ENCODE data around the gene STIM2. TPM values are rescaled to one million over a fixed set of nuclear protein-coding genes. Genes with fewer than 3 reads are reported as not detected.

The STIM2 gene
- total RNA-seq, 4 donors from 2014 or later: 17.2 to 71.4 (median 20.7) TPM

DNA sequence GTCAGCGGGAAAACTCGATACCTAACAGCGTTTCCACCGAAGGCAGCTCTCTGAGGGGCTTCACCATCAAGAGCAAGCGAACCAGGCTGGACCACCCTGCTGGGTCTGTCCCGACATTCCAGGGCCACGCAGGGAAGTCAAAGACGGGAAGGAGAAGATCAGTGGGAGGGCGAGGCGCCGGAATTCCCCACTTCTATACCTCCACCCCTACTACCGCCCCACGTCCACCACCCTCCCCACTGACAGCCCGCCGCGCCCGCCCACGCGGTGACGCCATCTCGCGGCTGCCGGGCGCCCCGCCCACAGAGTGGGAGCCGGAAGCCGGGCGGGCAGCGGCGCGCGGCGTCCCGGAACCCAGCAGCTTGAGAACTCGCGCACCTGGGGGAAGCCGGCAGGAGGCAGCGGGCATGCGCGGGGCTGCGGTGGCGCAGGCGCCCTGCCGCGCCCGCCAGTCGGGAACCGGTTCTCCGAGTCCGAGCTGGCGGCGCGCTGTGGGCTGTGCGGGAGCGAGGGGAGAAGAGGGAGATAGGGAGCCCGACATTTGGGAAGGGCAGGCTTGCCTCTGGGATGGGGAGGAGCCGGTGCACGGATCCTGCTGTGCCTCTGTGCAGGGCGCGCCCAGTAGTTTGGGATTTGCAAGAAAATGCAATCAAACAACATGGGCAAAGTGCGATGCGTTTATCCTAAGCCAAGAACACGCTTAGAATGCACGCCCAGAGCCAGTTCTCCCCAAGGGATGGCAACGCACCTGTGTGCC lies 3.2 kb upstream of the STIM2 start:
- TF ChIP-seq POLR2A (IDR thresholded peaks at IDR 0.05) (peak; percentile 73), POLR2AphosphoS5 (IDR thresholded peaks at IDR 0.05) (peak; percentile 78 to 88 (median 87)), EP300 (IDR thresholded peaks at IDR 0.05; ENCODE audit: low read depth) (no peak)
- TF ChIP-seq, protein P1, sequence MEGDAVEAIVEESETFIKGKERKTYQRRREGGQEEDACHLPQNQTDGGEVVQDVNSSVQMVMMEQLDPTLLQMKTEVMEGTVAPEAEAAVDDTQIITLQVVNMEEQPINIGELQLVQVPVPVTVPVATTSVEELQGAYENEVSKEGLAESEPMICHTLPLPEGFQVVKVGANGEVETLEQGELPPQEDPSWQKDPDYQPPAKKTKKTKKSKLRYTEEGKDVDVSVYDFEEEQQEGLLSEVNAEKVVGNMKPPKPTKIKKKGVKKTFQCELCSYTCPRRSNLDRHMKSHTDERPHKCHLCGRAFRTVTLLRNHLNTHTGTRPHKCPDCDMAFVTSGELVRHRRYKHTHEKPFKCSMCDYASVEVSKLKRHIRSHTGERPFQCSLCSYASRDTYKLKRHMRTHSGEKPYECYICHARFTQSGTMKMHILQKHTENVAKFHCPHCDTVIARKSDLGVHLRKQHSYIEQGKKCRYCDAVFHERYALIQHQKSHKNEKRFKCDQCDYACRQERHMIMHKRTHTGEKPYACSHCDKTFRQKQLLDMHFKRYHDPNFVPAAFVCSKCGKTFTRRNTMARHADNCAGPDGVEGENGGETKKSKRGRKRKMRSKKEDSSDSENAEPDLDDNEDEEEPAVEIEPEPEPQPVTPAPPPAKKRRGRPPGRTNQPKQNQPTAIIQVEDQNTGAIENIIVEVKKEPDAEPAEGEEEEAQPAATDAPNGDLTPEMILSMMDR (IDR thresholded peaks at IDR 0.05): peak in 1 of 5 experiments; percentile 35
- WGBS, 2 donors (ENCODE audit: low coverage in 1 of 2): 2% methylated on average over 23 of the region's 65 CpGs; no CpG with 5 or more reads in 1 of the 2 donors
- DNase-seq: peak; percentile 93
- H3K4me3 ChIP-seq: peak overlapping the region; percentile 47 to 73 (median 62)
- H3K36me3 ChIP-seq: no peaks in the 10 kb centered on the region
- H3K4me1 ChIP-seq: peaks cover 7 to 34% (median 26%) of the 10 kb centered on the region in 4 donors
- intact Hi-C loops (cut with DNase I; ENCODE audit: low total_unique reads) (no loop called here), in situ Hi-C loops (cut with MboI; ENCODE audit: low pct_ligation_motif_present in 1 of 4, low pct_unique_long_range_greater_than_20kb in 1 of 4, low sequenced_read_pairs in 3 of 4) (loop anchor here in 1 of 4 donors (10.0 kb wide), 1 partner anchor 147 kb away; no protein-coding TSS in a partner anchor)
- H3K27ac ChIP-seq: peak overlapping the region; percentile 88 to 99 (median 98)
- H3K9me3 ChIP-seq: no peaks in the 10 kb centered on the region
- no peaks in the 10 kb centered on the region for H3K27me3 ChIP-seq

DNA sequence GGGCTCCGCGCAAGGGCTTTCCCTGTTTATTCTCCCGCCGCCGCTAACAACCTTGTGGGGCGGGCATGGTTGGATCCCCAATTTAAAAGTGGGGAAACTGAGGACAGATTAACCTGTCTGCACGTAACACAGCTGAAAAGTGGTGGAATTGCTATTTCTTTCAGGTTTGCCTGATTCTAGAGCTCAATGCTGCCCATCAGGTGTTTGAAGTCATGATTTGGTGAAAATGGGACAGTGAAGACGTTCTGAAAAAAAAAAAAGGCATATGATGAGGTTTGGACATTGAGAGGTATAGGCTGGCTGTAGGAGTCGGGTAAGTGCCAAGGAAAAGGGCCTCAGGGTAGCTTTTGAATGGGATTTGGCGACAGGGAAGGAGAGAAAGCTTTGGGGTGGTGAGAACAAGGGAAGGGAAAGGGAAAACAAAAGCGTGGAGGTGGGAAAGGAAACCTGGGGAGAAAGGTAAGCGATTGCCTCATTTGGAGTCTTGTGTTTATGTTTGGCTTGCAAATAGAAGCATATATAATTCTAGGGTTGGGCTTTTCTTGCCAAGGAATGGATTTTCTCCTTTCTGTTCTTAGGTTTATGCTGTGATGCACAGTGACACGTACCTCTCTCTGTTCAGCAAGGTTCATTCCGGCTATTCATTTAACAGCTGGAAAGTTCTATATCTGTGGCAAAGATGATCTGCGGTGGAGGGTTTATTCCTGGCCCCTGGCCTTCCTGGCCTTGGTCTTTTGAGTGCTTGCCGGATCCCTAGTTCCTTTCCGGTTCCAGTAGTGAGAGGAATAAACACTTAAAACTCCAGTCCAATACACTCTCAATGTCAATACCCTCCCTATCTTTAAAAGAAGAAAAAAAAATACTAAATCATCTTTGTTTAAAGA lies 2.4 kb upstream of the STIM2 start:
- TF ChIP-seq, protein P1 (IDR thresholded peaks at IDR 0.05): no peak
- TF ChIP-seq POLR2A (IDR thresholded peaks at IDR 0.05) (no peak), EP300 (IDR thresholded peaks at IDR 0.05; ENCODE audit: low read depth) (no peak), POLR2AphosphoS5 (IDR thresholded peaks at IDR 0.05) (no peak)
- no peak for DNase-seq
- in situ Hi-C loops (cut with MboI; ENCODE audit: low pct_ligation_motif_present in 1 of 4, low pct_unique_long_range_greater_than_20kb in 1 of 4, low sequenced_read_pairs in 3 of 4): loop anchor here in 1 of 4 donors (10.0 kb wide), 1 partner anchor 147 kb away; no protein-coding TSS in a partner anchor

DNA sequence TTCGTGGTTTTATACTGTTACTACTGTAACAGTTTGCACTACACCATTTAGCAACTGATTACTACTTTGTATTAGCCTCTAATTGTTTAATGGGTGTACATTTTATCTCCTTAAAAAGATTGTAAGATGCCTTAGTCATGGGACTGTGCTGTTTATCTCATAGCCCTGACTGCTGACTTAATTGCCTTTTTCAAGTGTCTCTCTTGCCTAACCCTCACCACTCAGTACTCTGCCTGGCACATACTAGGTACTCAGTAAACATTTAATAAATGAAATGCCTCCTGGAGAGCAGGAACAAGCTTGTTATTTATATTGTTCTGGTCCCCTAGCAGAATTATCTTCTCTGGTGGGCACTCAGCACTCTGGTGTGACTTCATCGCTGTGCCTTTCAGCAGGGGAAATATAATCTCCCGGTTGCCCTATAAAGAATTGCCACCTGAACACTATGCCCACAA lies 1.7 kb upstream of the STIM2 start:
- Histone ChIP-seq H3K27me3 (no peaks in the 10 kb centered on the region), H3K4me1 (peaks cover 7 to 47% (median 29%) of the 10 kb centered on the region in 4 donors), H3K27ac (peak overlapping the region; percentile 96 to 99 (median 98)), H3K9me3 (no peaks in the 10 kb centered on the region), H3K36me3 (no peaks in the 10 kb centered on the region), H3K4me3 (peak overlapping the region in 1 of 4 donors; percentile 59)
- DNase-seq: no peak
- 44 to 48% methylated on average over 3 of the region's 3 CpGs for WGBS, 2 donors (ENCODE audit: low coverage in 1 of 2)
- TF ChIP-seq, protein P1 (IDR thresholded peaks at IDR 0.05): no peak
- TF ChIP-seq POLR2A (IDR thresholded peaks at IDR 0.05): no peak
- TF ChIP-seq POLR2AphosphoS5 (IDR thresholded peaks at IDR 0.05): no peak
- no peak for TF ChIP-seq EP300 (IDR thresholded peaks at IDR 0.05; ENCODE audit: low read depth)
- in situ Hi-C loops (cut with MboI; ENCODE audit: low pct_ligation_motif_present in 1 of 4, low pct_unique_long_range_greater_than_20kb in 1 of 4, low sequenced_read_pairs in 3 of 4) (loop anchor here in 1 of 4 donors (10.0 kb wide), 1 partner anchor 146 kb away; no protein-coding TSS in a partner anchor), intact Hi-C loops (cut with DNase I; ENCODE audit: low total_unique reads) (no loop called here)

More for the DNA sequence above, 2.4 kb upstream of the STIM2 start:
- H3K27me3 ChIP-seq: no peaks in the 10 kb centered on the region
- H3K9me3 ChIP-seq: no peaks in the 10 kb centered on the region
- intact Hi-C loops (cut with DNase I; ENCODE audit: low total_unique reads): no loop called here
- peaks cover 7 to 41% (median 29%) of the 10 kb centered on the region in 4 donors for H3K4me1 ChIP-seq
- peak overlapping the region; percentile 88 to 99 (median 98) for H3K27ac ChIP-seq
- H3K36me3 ChIP-seq: no peaks in the 10 kb centered on the region
- 8 to 11% methylated on average over 7 to 17 of the region's 17 CpGs for WGBS, 2 donors (ENCODE audit: low coverage in 1 of 2)
- H3K4me3 ChIP-seq: peak overlapping the region; percentile 47 to 73 (median 62)

Data from transverse colon (tissue), 4 donors.